IPS DF 4.7 (cell line): ENCODE measurements around the gene USP17L30.
"Not testable (repeated sequence)": the region's sequence is repeated elsewhere in the genome, so short reads cannot be mapped to it uniquely, and the experiment has no call there.

Experiments used
- DNase-seq: peaks from one replicate; pipeline ENCODE4 v3.0.0-alpha.2; 2013; ENCODE audit warnings: low spot score; ENCODE audit errors: extremely low read depth

The USP17L30 gene

DNA sequence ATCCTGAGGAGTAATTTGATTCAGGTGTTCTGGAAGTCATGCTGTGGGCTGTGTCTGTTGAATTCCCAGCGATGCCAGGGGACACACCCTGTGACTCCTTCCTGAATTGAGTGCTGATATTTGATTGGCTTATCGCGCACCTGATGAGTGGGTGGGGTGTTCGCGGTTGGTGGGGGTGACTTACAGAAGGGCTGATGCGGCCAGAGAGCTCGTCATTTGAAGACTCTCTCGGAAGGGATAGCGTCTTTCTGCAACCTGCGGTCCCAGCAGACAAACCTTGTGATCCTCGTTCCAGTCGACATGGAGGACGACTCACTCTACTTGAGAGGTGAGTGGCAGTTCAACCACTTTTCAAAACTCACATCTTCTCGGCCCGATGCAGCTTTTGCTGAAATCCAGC, at the start of gene USP17L30:
Gene USP17L30, plus strand, starts transcription at position 301 of the 400 bp plus-strand sequence. Its CDS starts 0 bp downstream, at position 301.
- not testable (repeated sequence) for DNase-seq

GRCh38 chr4:9324191-9324590, 38.7 kb upstream of the USP17L30 start:
- not testable (repeated sequence) for DNase-seq

- not testable (repeated sequence) for DNase-seq
Observed at GRCh38 chr4:9324865-9325264, 38.1 kb upstream of the USP17L30 start, which contains the start of gene USP17L24. TSS of gene USP17L24 (plus strand) at chr4:9325165. CDS start at chr4:9325165, 0 bp downstream.

DNA sequence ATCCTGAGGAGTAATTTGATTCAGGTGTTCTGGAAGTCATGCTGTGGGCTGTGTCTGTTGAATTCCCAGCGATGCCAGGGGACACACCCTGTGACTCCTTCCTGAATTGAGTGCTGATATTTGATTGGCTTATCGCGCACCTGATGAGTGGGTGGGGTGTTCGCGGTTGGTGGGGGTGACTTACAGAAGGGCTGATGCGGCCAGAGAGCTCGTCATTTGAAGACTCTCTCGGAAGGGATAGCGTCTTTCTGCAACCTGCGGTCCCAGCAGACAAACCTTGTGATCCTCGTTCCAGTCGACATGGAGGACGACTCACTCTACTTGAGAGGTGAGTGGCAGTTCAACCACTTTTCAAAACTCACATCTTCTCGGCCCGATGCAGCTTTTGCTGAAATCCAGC, 33.3 kb upstream of the USP17L30 start, which contains the start of gene USP17L25:
Gene USP17L25, plus strand, starts transcription at position 301 of the 400 bp plus-strand sequence. Its CDS starts 0 bp downstream, at position 301.
- DNase-seq: not testable (repeated sequence)

- DNase-seq: not testable (repeated sequence)
Observed at GRCh38 chr4:9334358-9334757, 28.6 kb upstream of the USP17L30 start, which contains the start of gene USP17L26. TSS of gene USP17L26 (plus strand) at chr4:9334658. CDS start at chr4:9334658, 0 bp downstream.

DNA sequence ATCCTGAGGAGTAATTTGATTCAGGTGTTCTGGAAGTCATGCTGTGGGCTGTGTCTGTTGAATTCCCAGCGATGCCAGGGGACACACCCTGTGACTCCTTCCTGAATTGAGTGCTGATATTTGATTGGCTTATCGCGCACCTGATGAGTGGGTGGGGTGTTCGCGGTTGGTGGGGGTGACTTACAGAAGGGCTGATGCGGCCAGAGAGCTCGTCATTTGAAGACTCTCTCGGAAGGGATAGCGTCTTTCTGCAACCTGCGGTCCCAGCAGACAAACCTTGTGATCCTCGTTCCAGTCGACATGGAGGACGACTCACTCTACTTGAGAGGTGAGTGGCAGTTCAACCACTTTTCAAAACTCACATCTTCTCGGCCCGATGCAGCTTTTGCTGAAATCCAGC, 23.8 kb upstream of the USP17L30 start, which contains the start of gene USP17L5:
Gene USP17L5, plus strand, starts transcription at position 301 of the 400 bp plus-strand sequence. Its CDS starts 0 bp downstream, at position 301.
- DNase-seq: not testable (repeated sequence)

DNA sequence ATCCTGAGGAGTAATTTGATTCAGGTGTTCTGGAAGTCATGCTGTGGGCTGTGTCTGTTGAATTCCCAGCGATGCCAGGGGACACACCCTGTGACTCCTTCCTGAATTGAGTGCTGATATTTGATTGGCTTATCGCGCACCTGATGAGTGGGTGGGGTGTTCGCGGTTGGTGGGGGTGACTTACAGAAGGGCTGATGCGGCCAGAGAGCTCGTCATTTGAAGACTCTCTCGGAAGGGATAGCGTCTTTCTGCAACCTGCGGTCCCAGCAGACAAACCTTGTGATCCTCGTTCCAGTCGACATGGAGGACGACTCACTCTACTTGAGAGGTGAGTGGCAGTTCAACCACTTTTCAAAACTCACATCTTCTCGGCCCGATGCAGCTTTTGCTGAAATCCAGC, 19.1 kb upstream of the USP17L30 start, which contains the start of gene USP17L27:
Gene USP17L27, plus strand, starts transcription at position 301 of the 400 bp plus-strand sequence. Its CDS starts 0 bp downstream, at position 301.
- DNase-seq: not testable (repeated sequence)

- not testable (repeated sequence) for DNase-seq
Observed at GRCh38 chr4:9348593-9348992, 14.3 kb upstream of the USP17L30 start, which contains the start of gene USP17L28. TSS of gene USP17L28 (plus strand) at chr4:9348893. CDS start at chr4:9348893, 0 bp downstream.

DNA sequence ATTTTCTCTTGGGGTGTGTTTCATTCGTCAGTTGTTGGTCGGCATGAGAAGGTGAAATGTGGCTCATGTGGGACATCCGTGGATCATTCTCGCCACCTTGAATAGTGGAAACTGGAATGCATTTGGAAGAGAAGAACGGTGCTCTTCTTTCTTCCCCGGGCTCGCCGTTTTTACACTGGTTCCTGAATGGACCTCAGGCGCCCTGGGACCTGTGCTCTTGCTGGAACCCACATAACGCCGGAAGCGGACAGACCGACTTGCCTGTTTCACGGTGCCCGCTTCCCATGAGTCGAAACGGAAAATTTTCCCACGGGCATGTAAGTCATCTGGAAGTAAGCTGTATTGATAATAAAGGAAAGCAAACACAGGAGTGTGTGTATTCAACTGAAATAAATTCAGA, 12.1 kb upstream of the USP17L30 start:
- not testable (repeated sequence) for DNase-seq

DNA sequence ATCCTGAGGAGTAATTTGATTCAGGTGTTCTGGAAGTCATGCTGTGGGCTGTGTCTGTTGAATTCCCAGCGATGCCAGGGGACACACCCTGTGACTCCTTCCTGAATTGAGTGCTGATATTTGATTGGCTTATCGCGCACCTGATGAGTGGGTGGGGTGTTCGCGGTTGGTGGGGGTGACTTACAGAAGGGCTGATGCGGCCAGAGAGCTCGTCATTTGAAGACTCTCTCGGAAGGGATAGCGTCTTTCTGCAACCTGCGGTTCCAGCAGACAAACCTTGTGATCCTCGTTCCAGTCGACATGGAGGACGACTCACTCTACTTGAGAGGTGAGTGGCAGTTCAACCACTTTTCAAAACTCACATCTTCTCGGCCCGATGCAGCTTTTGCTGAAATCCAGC, 9.6 kb upstream of the USP17L30 start, which contains the start of gene USP17L29:
Gene USP17L29, plus strand, starts transcription at position 301 of the 400 bp plus-strand sequence. Its CDS starts 0 bp downstream, at position 301.
- not testable (repeated sequence) for DNase-seq

GRCh38 chr4:9379881-9380280, 17.0 kb downstream of the USP17L30 start:
- not testable (repeated sequence) for DNase-seq

- not testable (repeated sequence) for DNase-seq
Observed at GRCh38 chr4:9381012-9381534, 18.1 kb downstream of the USP17L30 start.

GRCh38 chr4:9384126-9384525, 21.2 kb downstream of the USP17L30 start:
- no peak for DNase-seq

- DNase-seq: not testable (repeated sequence)
Observed at GRCh38 chr4:9389001-9389400, 26.1 kb downstream of the USP17L30 start.

- DNase-seq: not testable (repeated sequence)
Observed at GRCh38 chr4:9405774-9406173, 42.8 kb downstream of the USP17L30 start.

GRCh38 chr4:9406491-9406890, 43.6 kb downstream of the USP17L30 start:
- not testable (repeated sequence) for DNase-seq

- no peak for DNase-seq
Observed at GRCh38 chr4:9409793-9410192, 46.9 kb downstream of the USP17L30 start.
